H1 (cell line): Measurements from ENCODE around the gene FASTKD1. TPM values are rescaled to one million over a fixed set of nuclear protein-coding genes. Genes with fewer than 3 reads are reported as not detected.
"Not testable (repeated sequence)": the region's sequence is repeated elsewhere in the genome, so short reads cannot be mapped to it uniquely, and the experiment has no call there.

ENCODE experiments used
- CTCF ChIA-PET: fragments of 300-600 bp; sonication (Branson Sonifier 250); formaldehyde crosslinking; loops from one replicate; lab custom pipeline; 2021; ENCODE audit not compliant: partially characterized antibody; lab: Charles Lee
- POLR2A ChIA-PET: fragments of 300-600 bp; sonication (Branson Sonifier 250); formaldehyde crosslinking; loops from one replicate; lab custom pipeline; 2021; ENCODE audit warnings: inconsistent platforms; ENCODE audit not compliant: partially characterized antibody; lab: Charles Lee
- DNase-seq, 2 experiments: peaks; one replicate each; pipeline versions ENCODE4 v3.0.0 to v3.0.0-alpha.2; 2010 to 2022; ENCODE audit warnings: low spot score in 2 of 2, low read depth in 1 of 2, mixed read lengths in 1 of 2
- FAIRE-seq: peaks from 2 replicates; lab custom pipeline; 2011; peaks lifted over from hg19 to GRCh38; lab: Jason Lieb, UNC
- H2AFZ ChIP-seq: 2 replicates; pipeline ENCODE4 v1.8.1; 2012; ENCODE audit warnings: low read length, inconsistent platforms
- H2AK5ac ChIP-seq: 2 replicates; pipeline ENCODE4 v1.6.1; 2013; ENCODE audit warnings: low read depth, low read length
- H2BK120ac ChIP-seq: replicated peaks from 2 replicates; pipeline ENCODE3; 2013; ENCODE audit warnings: low read depth, low read length, inconsistent platforms
- H2BK12ac ChIP-seq: 2 replicates; pipeline ENCODE4 v1.6.1; 2013; ENCODE audit warnings: low read depth, low read length
- H2BK15ac ChIP-seq: 2 replicates; pipeline ENCODE4 v1.6.1; 2013; ENCODE audit warnings: low read length
- H2BK20ac ChIP-seq: 2 replicates; pipeline ENCODE4 v1.6.1; 2013; ENCODE audit warnings: low read length
- H2BK5ac ChIP-seq: 2 replicates; pipeline ENCODE4 v1.6.1; 2013; ENCODE audit warnings: low read depth, low read length
- H3K14ac ChIP-seq: 2 replicates; pipeline ENCODE4 v1.6.1; 2013; ENCODE audit warnings: inconsistent platforms; ENCODE audit not compliant: insufficient read length
- H3K18ac ChIP-seq: 2 replicates; pipeline ENCODE4 v1.6.1; 2013; ENCODE audit warnings: low read length; ENCODE audit errors: extremely low read depth
- H3K23ac ChIP-seq: 2 replicates; pipeline ENCODE4 v1.6.1; 2013; ENCODE audit warnings: inconsistent platforms; ENCODE audit not compliant: insufficient read length
- H3K23me2 ChIP-seq: 2 replicates; pipeline ENCODE4 v1.6.1; 2013; ENCODE audit warnings: low read depth, low read length
- H3K27ac ChIP-seq: 2 replicates; pipeline ENCODE4 v1.6.1; 2011; ENCODE audit warnings: low read depth, low read length, inconsistent platforms
- H3K27me3 ChIP-seq, 4 experiments: replicated peaks in 1 of 4; 1 replicate in 1 of 4; 2 replicates in 3 of 4; pipeline versions ENCODE4 v1.6.1 to v1.8.1; 2011 to 2013; ENCODE audit warnings: low read length in 3 of 4, mild to moderate bottlenecking in 3 of 4, inconsistent platforms in 2 of 4, mixed read lengths in 2 of 4, moderate library complexity in 1 of 4; ENCODE audit not compliant: control insufficient read depth in 3 of 4, insufficient read depth in 3 of 4; ENCODE audit errors: extremely low read depth in 1 of 4
- H3K36me3 ChIP-seq, 4 experiments: 2 replicates each; pipeline versions ENCODE4 v1.6.1 to v1.8.1; 2011 to 2013; ENCODE audit warnings: mild to moderate bottlenecking in 4 of 4, low read length in 3 of 4, moderate library complexity in 2 of 4, control low read depth in 1 of 4, inconsistent platforms in 1 of 4; ENCODE audit not compliant: insufficient read depth in 4 of 4, control insufficient read depth in 2 of 4
- H3K4ac ChIP-seq: replicated peaks from 2 replicates; pipeline ENCODE3; 2013; ENCODE audit warnings: low read length, low read depth, mixed read lengths, inconsistent platforms; ENCODE audit not compliant: insufficient read length
- H3K4me1 ChIP-seq, 4 experiments: replicated peaks in 1 of 4; 1 replicate in 1 of 4; 2 replicates in 3 of 4; pipeline versions ENCODE4 v1.6.1 to v1.8.1; 2011 to 2013; ENCODE audit warnings: low read length in 3 of 4, inconsistent platforms in 2 of 4, mixed read lengths in 1 of 4; ENCODE audit not compliant: insufficient read depth in 4 of 4, control insufficient read depth in 3 of 4
- H3K4me2 ChIP-seq, 2 experiments: 2 replicates each; pipeline versions ENCODE4 v1.6.1 to v1.8.1; 2011 to 2013; ENCODE audit warnings: low read depth in 2 of 2, low read length in 2 of 2, control low read depth in 1 of 2, inconsistent platforms in 1 of 2, mild to moderate bottlenecking in 1 of 2; ENCODE audit not compliant: insufficient read depth in 1 of 2
- H3K4me3 ChIP-seq, 4 experiments: fragments of 200-600, 300-600 bp in 1 of 4; sonication (generic), shearing (Covaris generic), sonication (Bioruptor Twin) in 1 of 4; 2 replicates each; pipeline versions ENCODE4 v1.5.1 to v1.8.1; 2011 to 2016; ENCODE audit warnings: low read length in 4 of 4, low read depth in 3 of 4, control low read depth in 2 of 4, inconsistent platforms in 2 of 4, mild to moderate bottlenecking in 2 of 4, mixed read lengths in 1 of 4, moderate library complexity in 1 of 4; ENCODE audit not compliant: insufficient read depth in 2 of 4; ENCODE audit errors: extremely low read depth in 1 of 4
- H3K56ac ChIP-seq: replicated peaks from 2 replicates; pipeline ENCODE3; 2013; ENCODE audit warnings: low read depth, mild to moderate bottlenecking, mixed read lengths, low read length, inconsistent platforms; ENCODE audit not compliant: insufficient read length
- H3K79me1 ChIP-seq: 2 replicates; pipeline ENCODE4 v1.6.1; 2013; ENCODE audit warnings: low read depth, low read length, control low read depth
- H3K79me2 ChIP-seq, 2 experiments: 2 replicates each; pipeline versions ENCODE4 v1.6.1 to v1.8.1; 2012 to 2013; ENCODE audit warnings: low read length in 2 of 2, mild to moderate bottlenecking in 2 of 2, inconsistent platforms in 1 of 2; ENCODE audit not compliant: insufficient read depth in 2 of 2, control insufficient read depth in 1 of 2
- H3K9ac ChIP-seq, 4 experiments: replicated peaks in 1 of 4; 1 replicate in 1 of 4; 2 replicates in 3 of 4; pipeline versions ENCODE4 v1.6.1 to v1.8.1; 2011 to 2013; ENCODE audit warnings: low read depth in 3 of 4, low read length in 3 of 4, control low read depth in 2 of 4, mild to moderate bottlenecking in 2 of 4, moderate library complexity in 2 of 4, inconsistent platforms in 1 of 4; ENCODE audit errors: extremely low read depth in 1 of 4
- H3K9me3 ChIP-seq, 2 experiments: 2 replicates each; pipeline versions ENCODE4 v1.6.1 to v1.8.1; 2012 to 2013; ENCODE audit warnings: mild to moderate bottlenecking in 2 of 2, moderate library complexity in 2 of 2, control low read depth in 1 of 2, inconsistent platforms in 1 of 2, low read depth in 1 of 2, low read length in 1 of 2, mixed read lengths in 1 of 2; ENCODE audit not compliant: insufficient read depth in 2 of 2
- H4K20me1 ChIP-seq, 2 experiments: replicated peaks in 1 of 2; 2 replicates each; pipeline versions ENCODE3 to v1.8.1; 2011 to 2013; ENCODE audit warnings: inconsistent platforms in 2 of 2, low read length in 2 of 2, mild to moderate bottlenecking in 1 of 2; ENCODE audit not compliant: insufficient read depth in 2 of 2, control insufficient read depth in 1 of 2
- H4K5ac ChIP-seq: 2 replicates; pipeline ENCODE4 v1.6.1; 2013; ENCODE audit warnings: low read length, low read depth, mixed read lengths, inconsistent platforms; ENCODE audit not compliant: insufficient read length
- H4K8ac ChIP-seq: 2 replicates; pipeline ENCODE4 v1.8.0; 2013; ENCODE audit warnings: mild to moderate bottlenecking, moderate library complexity, low read length, inconsistent platforms; ENCODE audit not compliant: insufficient read depth; ENCODE audit errors: extremely low read depth
- H4K91ac ChIP-seq: replicated peaks from 2 replicates; pipeline ENCODE3; 2013; ENCODE audit warnings: low read length, mixed read lengths, inconsistent platforms; ENCODE audit not compliant: insufficient read length
- WGBS, 2 experiments: shearing (Covaris generic) in 1 of 2; methylation state at CpG; one replicate each; pipeline versions ENCODE4 v1.1.6 to v1.1.7; 2013 to 2015; ENCODE audit warnings: low lambda C conversion rate in 2 of 2, mixed read lengths in 2 of 2, inconsistent platforms in 1 of 2, low coverage in 1 of 2, missing lambda C conversion rate in 1 of 2; ENCODE audit not compliant: insufficient replicate concordance in 2 of 2, insufficient coverage in 1 of 2, insufficient read length in 1 of 2; ENCODE audit errors: extremely low coverage in 1 of 2, missing lambda C conversion rate in 1 of 2; 5-methylcytosine and 5-hydroxymethylcytosine counted together
- polyA plus RNA-seq, 7 experiments: library from polyadenylated mRNA; depleted of rRNA in 3 of 7; stranded (reverse) in 5 of 7; unstranded in 2 of 7; fragments of >200 nt in 5 of 7; fragments of 200-250 nt in 2 of 7; gene quantifications; 1 replicate in 5 of 7; 2 replicates in 1 of 7; 4 replicates in 1 of 7; pipeline versions ENCODE4 v1.2.1 to v1.2.3, GENCODE V29; 2011 to 2013; ENCODE audit warnings: missing spikeins in 2 of 7, mixed read lengths in 2 of 7
- total RNA-seq: library from RNA; stranded (reverse); fragmentation: NEBNext Ultra II Directional; extraction: Animal tissue kit (Norgen Biotek cat#: 25700); gene quantifications from 2 replicates; pipeline ENCODE4 v1.2.1, GENCODE V29; 2021

The FASTKD1 gene
- total and polyA plus RNA-seq, 2 of the 8 experiments (the other 6 are each of a cell fraction or from before 2014, with no cell fraction given): 18.7 to 70.8 TPM

GRCh38 chr2:169570752-169571151 lies 2.9 kb downstream of the FASTKD1 start:
- H2AFZ ChIP-seq, FAIRE-seq, H3K18ac ChIP-seq, POLR2A ChIA-PET, H2BK20ac ChIP-seq, H3K4me2 ChIP-seq, H2BK5ac ChIP-seq, H4K8ac ChIP-seq, H2BK15ac ChIP-seq, H3K27me3 ChIP-seq, CTCF ChIA-PET, H4K5ac ChIP-seq, H2BK120ac ChIP-seq, DNase-seq, H4K91ac ChIP-seq, H3K56ac ChIP-seq, H3K27ac ChIP-seq, H3K36me3 ChIP-seq, H3K4me3 ChIP-seq, H3K4me1 ChIP-seq, H3K23me2 ChIP-seq, H4K20me1 ChIP-seq, H3K14ac ChIP-seq, H3K79me1 ChIP-seq, H2AK5ac ChIP-seq, H2BK12ac ChIP-seq, H3K9me3 ChIP-seq, H3K4ac ChIP-seq, H3K9ac ChIP-seq, H3K23ac ChIP-seq: not testable (repeated sequence)
- H3K79me2 ChIP-seq: peaks cover 0 to 39% of the 10 kb centered on the region in 2 experiments; a peak in 3 of 4 replicates
- WGBS, 2 experiments: 97% methylated on average over 4 of the region's 4 CpGs; no CpG with 5 or more reads in 1 of the 2 experiments
